H1 (cell line): ENCODE data around the gene PSAP. TPM values are rescaled to one million over a fixed set of nuclear protein-coding genes. Genes with fewer than 3 reads are reported as not detected.

Experiments
- ASH2L ChIP-seq: fragments of 200-600, 300-600 bp; sonication (generic); IDR thresholded peaks from one replicate; pipeline ENCODE4 v1.7.1; 2017; ENCODE audit warnings: low read length
- CBX8 ChIP-seq: fragments of 300-800, 300-1000 bp; sonication (generic); IDR thresholded peaks from 2 replicates; pipeline ENCODE4 v1.7.1; 2016; ENCODE audit warnings: low read depth, low read length, borderline replicate concordance
- CHD1 ChIP-seq: IDR thresholded peaks from 2 replicates; pipeline ENCODE4 v1.6.1; 2012; ENCODE audit warnings: low read depth, low read length, improper control_type of control experiment
- E2F6 ChIP-seq: IDR thresholded peaks from 2 replicates; pipeline ENCODE4 v1.6.1; 2012; ENCODE audit warnings: inconsistent platforms
- EZH2 ChIP-seq: fragments of 200-600 bp; sonication (generic); IDR thresholded peaks from 2 replicates; pipeline ENCODE4 v1.7.1; 2012; ENCODE audit warnings: low read depth, mild to moderate bottlenecking, moderate library complexity, low read length, inconsistent platforms; ENCODE audit not compliant: severe bottlenecking
- HDAC2 ChIP-seq, 2 experiments: fragments of 300-600 bp in 1 of 2; sonication (generic) in 1 of 2; IDR thresholded peaks; 2 replicates each; pipeline ENCODE4 v1.6.1; 2011 to 2012; ENCODE audit warnings: low read depth in 2 of 2, low read length in 2 of 2, mild to moderate bottlenecking in 2 of 2, moderate library complexity in 2 of 2, borderline replicate concordance in 1 of 2, inconsistent platforms in 1 of 2
- HDAC6 ChIP-seq: IDR thresholded peaks from one replicate; pipeline ENCODE4 v1.7.1; 2012; ENCODE audit warnings: low read depth, mild to moderate bottlenecking, inconsistent platforms, low read length, moderate library complexity
- JUND ChIP-seq: IDR thresholded peaks from 2 replicates; pipeline ENCODE4 v1.6.1; 2011; ENCODE audit warnings: mild to moderate bottlenecking, improper control_type of control experiment, low read length
- MAFK ChIP-seq: IDR thresholded peaks from 2 replicates; pipeline ENCODE4 v1.6.1; 2012; ENCODE audit warnings: low read depth, mild to moderate bottlenecking, improper control_type of control experiment, low read length
- NRF1 ChIP-seq: IDR thresholded peaks from 2 replicates; pipeline ENCODE4 v1.6.1; 2011; ENCODE audit warnings: mild to moderate bottlenecking, low read depth, low read length, improper control_type of control experiment
- POLR2A ChIP-seq, 2 experiments: IDR thresholded peaks; 1 replicate in 1 of 2; 2 replicates in 1 of 2; pipeline ENCODE4 v1.6.1; 2011; ENCODE audit warnings: low read depth in 2 of 2, low read length in 2 of 2, mild to moderate bottlenecking in 2 of 2; ENCODE audit errors: control extremely low read depth in 1 of 2
- POLR2AphosphoS5 ChIP-seq: IDR thresholded peaks from 2 replicates; pipeline ENCODE4 v1.6.1; 2011; ENCODE audit warnings: low read depth, low read length
- SIX5 ChIP-seq: IDR thresholded peaks from 2 replicates; pipeline ENCODE4 v1.6.1; 2011; ENCODE audit warnings: mild to moderate bottlenecking, low read depth, low read length
- TAF1 ChIP-seq: IDR thresholded peaks from 2 replicates; pipeline ENCODE4 v1.6.1; 2011; ENCODE audit warnings: mild to moderate bottlenecking, low read depth, low read length
- TAF7 ChIP-seq: optimal IDR thresholded peaks from 2 replicates; pipeline ENCODE3; 2011; ENCODE audit warnings: low read depth, mild to moderate bottlenecking, inconsistent platforms, low read length, moderate library complexity, borderline replicate concordance
- TEAD4 ChIP-seq: IDR thresholded peaks from 2 replicates; pipeline ENCODE4 v1.6.1; 2012; ENCODE audit warnings: low read depth, low read length, inconsistent platforms, mixed read lengths
- USF2 ChIP-seq: IDR thresholded peaks from 2 replicates; pipeline ENCODE4 v1.6.1; 2011; ENCODE audit warnings: low read length, improper control_type of control experiment
- polyA plus RNA-seq, 7 experiments: library from polyadenylated mRNA; depleted of rRNA in 3 of 7; stranded (reverse) in 5 of 7; unstranded in 2 of 7; fragments of >200 nt in 5 of 7; fragments of 200-250 nt in 2 of 7; gene quantifications; 1 replicate in 5 of 7; 2 replicates in 1 of 7; 4 replicates in 1 of 7; pipeline versions ENCODE4 v1.2.1 to v1.2.3, GENCODE V29; 2011 to 2013; ENCODE audit warnings: missing spikeins in 2 of 7, mixed read lengths in 2 of 7
- total RNA-seq: library from RNA; stranded (reverse); fragmentation: NEBNext Ultra II Directional; extraction: Animal tissue kit (Norgen Biotek cat#: 25700); gene quantifications from 2 replicates; pipeline ENCODE4 v1.2.1, GENCODE V29; 2021

The PSAP gene
- total and polyA plus RNA-seq, 2 of the 8 experiments (the other 6 are each of a cell fraction or from before 2014, with no cell fraction given): 386 to 504 TPM

- no peak for TF ChIP-seq TAF7
- peak; percentile 93 for TF ChIP-seq TAF1
- TF ChIP-seq EZH2: no peak
- no peak for TF ChIP-seq HDAC6
- no peak for TF ChIP-seq CBX8
- peak; percentile 94 for TF ChIP-seq POLR2AphosphoS5
- TF ChIP-seq NRF1: peak; percentile 51; the same call in 1 of the 2 replicates
- TF ChIP-seq JUND: peak; percentile 75
- no peak for TF ChIP-seq SIX5
- TF ChIP-seq E2F6: no peak
- TF ChIP-seq POLR2A (IDR thresholded peaks at IDR 0.05; ENCODE audit: control extremely low read depth in 1 of 2, low read depth in 2 of 2, low read length in 2 of 2): peak; percentile 85 to 96
- TF ChIP-seq HDAC2 (IDR thresholded peaks at IDR 0.05; ENCODE audit: borderline replicate concordance in 1 of 2, low read depth in 2 of 2, low read length in 2 of 2): 0 out of 4 replicates have a peak, but pooled peaks of 1 of the 2 experiments have one; percentile 48
- peak; percentile 80 for TF ChIP-seq ASH2L
- TF ChIP-seq USF2: peak; percentile 53
- TF ChIP-seq CHD1: no peak
- peak; percentile 4; the same call in 1 of the 2 replicates for TF ChIP-seq TEAD4
- TF ChIP-seq MAFK: peak; percentile 59; the same call in 1 of the 2 replicates
Measured at GRCh38 chr10:71850743-71851464, at the start of gene PSAP (continued).
